DND-41 (cell line): ENCODE results near the gene S100A9.

Experiments
- CTCF ChIP-seq: IDR thresholded peaks from 2 replicates; pipeline ENCODE4 v1.5.1; 2012; ENCODE audit warnings: borderline replicate concordance, low read length, moderate library complexity, mild to moderate bottlenecking; ENCODE audit not compliant: poor library complexity, severe bottlenecking; ENCODE audit errors: extremely low read depth
- EZH2 ChIP-seq: IDR thresholded peaks from 3 replicates; pipeline ENCODE4 v1.6.1; 2012; ENCODE audit warnings: borderline replicate concordance, low read depth, mild to moderate bottlenecking, moderate library complexity, low read length, inconsistent platforms; ENCODE audit not compliant: severe bottlenecking

GRCh38 chr1:153395136-153395685, 37.6 kb downstream of the S100A9 start:
- no peak for TF ChIP-seq CTCF
- TF ChIP-seq EZH2, result no peak
